Duodenal mucosa (tissue), 2 donors: ENCODE measurements around the gene PLXNA4.

Source experiments
- H3K27ac ChIP-seq: one replicate; pipeline ENCODE4 v1.7.0; 2013; ENCODE audit warnings: low read depth, low read length
- H3K27me3 ChIP-seq, 2 donors: one replicate each; pipeline ENCODE4 v1.7.0; 2013; ENCODE audit warnings: low read length in 2 of 2, control low read depth in 1 of 2; ENCODE audit not compliant: insufficient read depth in 2 of 2, control insufficient read depth in 1 of 2
- H3K36me3 ChIP-seq, 2 donors: one replicate each; pipeline ENCODE4 v1.7.0; 2013; ENCODE audit warnings: low read length in 2 of 2, control low read depth in 1 of 2; ENCODE audit not compliant: insufficient read depth in 2 of 2, control insufficient read depth in 1 of 2
- H3K4me1 ChIP-seq, 2 donors: one replicate each; pipeline ENCODE4 v1.7.0; 2013; ENCODE audit warnings: low read length in 2 of 2, control low read depth in 1 of 2; ENCODE audit not compliant: insufficient read depth in 2 of 2, control insufficient read depth in 1 of 2
- H3K4me3 ChIP-seq, 2 donors: one replicate each; pipeline ENCODE4 v1.7.0; 2013; ENCODE audit warnings: low read length in 2 of 2, low read depth in 1 of 2
- H3K9ac ChIP-seq, 2 donors: one replicate each; pipeline ENCODE4 v1.7.0; 2013; ENCODE audit warnings: low read length in 2 of 2, low read depth in 1 of 2
- H3K9me3 ChIP-seq, 2 donors: one replicate each; pipeline ENCODE4 v1.7.0; 2013; ENCODE audit warnings: low read length in 2 of 2, control low read depth in 1 of 2; ENCODE audit not compliant: control insufficient read depth in 1 of 2

Gene PLXNA4

DNA sequence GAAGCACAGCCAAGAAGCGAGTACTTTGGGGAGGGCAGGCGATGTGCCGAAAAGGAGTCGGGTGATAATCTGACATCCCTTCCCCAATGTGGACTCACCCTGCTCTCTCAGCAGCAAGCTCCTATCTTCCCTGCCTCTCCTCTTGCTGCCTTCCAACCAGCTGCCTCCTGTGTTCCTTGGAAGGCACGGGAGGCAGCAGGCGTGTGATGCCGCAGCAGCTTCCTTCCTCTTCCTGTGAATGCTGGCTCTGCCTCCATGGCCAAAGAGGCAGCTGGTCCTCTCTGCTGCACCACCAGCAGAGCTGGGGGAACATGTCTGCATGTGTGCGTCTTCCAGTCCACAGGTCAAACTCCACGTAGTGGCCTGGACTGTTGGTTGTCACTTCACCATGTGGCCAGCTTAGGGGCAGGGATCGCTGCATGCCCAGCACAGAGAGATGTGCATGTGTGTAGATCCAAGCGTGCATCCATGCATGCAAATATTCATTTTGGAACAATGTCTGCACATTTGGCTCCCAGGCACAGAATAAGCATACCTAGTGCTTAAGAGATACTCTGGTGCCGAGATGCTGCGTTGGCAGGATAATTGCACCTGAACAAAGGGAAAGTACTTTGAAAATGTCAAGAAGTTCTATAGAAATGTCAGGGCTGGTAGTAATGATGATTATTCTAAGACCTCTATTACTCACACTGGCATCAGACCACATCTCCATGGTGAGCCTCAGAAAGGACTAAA is 499.8 kb downstream of the PLXNA4 start:
- H3K9ac ChIP-seq: no peak overlapping the region
- peaks cover 6 to 12% of the 10 kb centered on the region in 2 donors for H3K4me1 ChIP-seq
- H3K27ac ChIP-seq: no peak overlapping the region
- H3K36me3 ChIP-seq: no peaks in the 10 kb centered on the region
- no peak overlapping the region for H3K4me3 ChIP-seq
- H3K9me3 ChIP-seq: no peaks in the 10 kb centered on the region
- H3K27me3 ChIP-seq: no peaks in the 10 kb centered on the region

DNA sequence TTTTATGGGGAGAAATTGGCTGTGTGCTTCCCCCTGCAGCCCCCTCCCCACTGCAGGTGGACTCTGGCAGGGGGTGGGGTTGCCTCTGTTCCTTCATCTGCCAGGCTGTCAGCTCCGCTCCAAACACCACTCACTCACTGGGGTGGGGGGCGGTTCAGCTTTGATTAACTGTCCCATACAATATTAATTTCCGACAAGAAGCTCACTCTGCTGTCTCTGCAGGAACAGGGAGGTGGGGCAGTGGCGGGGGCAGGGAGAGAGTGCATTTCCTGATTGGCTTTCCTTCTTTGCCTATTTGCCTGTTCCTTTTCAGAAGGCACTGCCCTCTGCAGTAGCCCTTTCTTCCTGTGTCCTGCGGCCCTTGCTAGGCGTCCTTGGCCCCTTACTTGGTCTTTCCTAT is 500.8 kb downstream of the PLXNA4 start:
- Histone ChIP-seq H3K27me3 (no peaks in the 10 kb centered on the region), H3K36me3 (no peaks in the 10 kb centered on the region), H3K9me3 (no peaks in the 10 kb centered on the region), H3K4me1 (peaks cover 0 to 3% of the 10 kb centered on the region in 2 donors), H3K9ac (no peak overlapping the region), H3K27ac (no peak overlapping the region), H3K4me3 (no peak overlapping the region)

DNA sequence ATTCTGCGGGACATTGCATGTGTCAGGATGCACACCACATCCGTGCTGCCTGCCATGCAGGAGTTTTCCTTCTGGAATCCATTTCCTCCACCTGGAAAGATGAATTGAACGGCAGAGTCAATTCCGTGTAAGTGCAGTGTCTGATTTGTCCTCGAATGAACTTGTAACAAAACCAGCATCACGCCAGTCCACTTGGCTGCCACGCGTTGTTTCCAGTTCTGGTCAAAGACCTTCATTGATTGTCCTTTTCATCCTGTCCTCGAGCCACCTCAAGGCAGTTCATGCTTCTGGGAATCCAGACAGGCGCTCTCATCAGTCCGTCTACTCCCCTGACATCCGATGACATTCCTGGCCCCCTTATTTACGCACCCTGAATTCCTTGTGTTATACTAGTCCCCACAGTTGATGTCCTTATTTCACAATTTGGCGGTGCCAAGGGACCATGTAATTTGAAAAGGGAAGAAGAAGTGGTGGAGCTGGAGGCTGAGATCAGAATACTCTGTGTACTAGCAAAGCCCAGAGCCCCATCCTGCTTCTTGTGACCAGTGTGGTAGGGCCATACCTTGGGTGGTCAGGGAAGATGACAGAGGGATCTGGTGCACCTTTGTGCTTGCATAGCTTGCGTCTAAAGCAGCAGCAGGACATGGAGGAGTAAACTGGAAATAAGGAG is 502.2 kb downstream of the PLXNA4 start:
- H3K4me3 ChIP-seq: no peak overlapping the region
- no peak overlapping the region for H3K9ac ChIP-seq
- H3K4me1 ChIP-seq: no peaks in the 10 kb centered on the region
- H3K9me3 ChIP-seq: no peaks in the 10 kb centered on the region
- H3K27ac ChIP-seq: no peak overlapping the region
- H3K27me3 ChIP-seq: no peaks in the 10 kb centered on the region
- no peaks in the 10 kb centered on the region for H3K36me3 ChIP-seq
